NCI-H345 treated with DMSO at 0.1 percent for 48 hours (cell line): ENCODE measurements around the gene BPTF.
A peak's percentile ranks its signal among the peaks of the same experiment; 100 is the strongest.
"Not testable (repeated sequence)": the region's sequence is repeated elsewhere in the genome, so short reads cannot be mapped to it uniquely, and the experiment has no call there.

Experiments
- DNase-seq: peaks from one replicate; lab custom pipeline; 2025; ENCODE audit not compliant: unreplicated experiment; lab: John Stamatoyannopoulos, UW

Gene BPTF

DNA sequence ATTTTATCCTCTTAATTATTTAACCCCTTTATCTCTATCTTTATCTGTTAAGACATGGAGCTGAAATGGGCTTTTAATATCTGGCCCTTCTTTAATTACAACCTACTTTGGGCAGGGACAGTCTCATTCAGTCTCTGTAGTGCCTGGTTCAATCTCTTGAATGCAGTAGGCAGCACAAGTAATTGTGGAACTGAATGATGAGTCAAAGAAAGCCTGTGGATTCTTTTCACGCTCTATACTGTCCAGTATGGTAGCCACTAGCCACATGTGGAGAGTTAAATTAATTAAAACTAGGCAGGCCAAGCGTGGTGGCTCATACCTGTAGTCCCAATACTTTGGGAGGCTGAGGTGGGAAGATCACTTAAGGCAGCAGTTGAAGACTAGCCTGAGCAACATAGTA, 9.3 kb downstream of the BPTF start:
- no peak for DNase-seq

DNA sequence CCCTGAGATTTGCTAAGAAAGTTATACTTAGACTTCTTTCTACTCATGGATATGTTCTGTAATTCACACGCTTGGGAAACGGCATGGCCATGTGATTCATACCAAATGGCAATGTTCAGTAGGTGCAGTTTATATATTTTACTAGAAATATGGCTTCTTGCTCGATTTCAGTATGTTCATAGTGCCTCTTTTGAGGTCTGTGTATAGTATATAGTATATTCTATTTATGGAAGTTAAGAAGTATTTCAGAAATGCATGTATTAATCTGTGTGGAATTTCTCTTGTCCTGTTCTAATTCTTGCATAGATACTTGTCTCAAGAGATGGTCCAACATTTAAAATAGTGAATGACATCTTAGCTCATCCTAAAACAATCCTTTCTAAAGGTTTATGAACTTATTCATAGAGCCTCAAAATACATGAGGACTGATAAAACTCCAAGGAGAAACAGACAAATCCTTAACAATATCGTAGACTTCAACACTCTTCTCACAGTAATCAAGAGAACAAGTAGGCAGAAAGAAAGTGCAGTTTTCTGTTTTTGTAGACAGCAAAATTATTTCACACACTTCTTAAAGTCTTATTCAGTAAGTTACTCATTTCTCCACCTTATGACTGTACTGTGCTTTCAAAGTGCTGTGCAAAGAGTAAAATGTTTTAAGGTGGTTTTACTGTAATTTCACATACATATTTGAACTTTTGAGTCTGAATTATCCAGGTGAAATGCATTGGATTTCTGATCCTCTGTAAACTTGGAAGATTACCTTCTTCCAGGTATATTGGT, 11.1 kb downstream of the BPTF start:
- DNase-seq: no peak

DNA sequence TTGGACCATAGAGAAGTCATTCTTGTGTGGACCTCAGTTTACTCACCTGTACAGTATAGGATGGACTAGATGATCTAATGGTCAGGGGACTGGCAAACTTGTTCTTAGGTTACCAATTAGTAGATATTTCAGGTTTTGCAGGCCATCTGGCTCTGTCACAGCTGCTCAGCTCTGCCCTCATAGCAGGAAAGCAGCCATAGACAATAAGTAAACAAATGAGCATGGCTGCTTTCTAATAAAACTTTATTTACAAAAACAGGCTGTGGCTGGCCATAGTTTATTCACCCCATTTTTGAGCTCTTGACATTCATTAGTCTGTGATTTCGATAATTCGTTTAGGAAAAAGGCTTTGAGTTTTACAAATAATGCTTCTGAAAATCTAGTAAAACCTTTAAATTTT, 12.7 kb downstream of the BPTF start:
- no peak for DNase-seq

DNA sequence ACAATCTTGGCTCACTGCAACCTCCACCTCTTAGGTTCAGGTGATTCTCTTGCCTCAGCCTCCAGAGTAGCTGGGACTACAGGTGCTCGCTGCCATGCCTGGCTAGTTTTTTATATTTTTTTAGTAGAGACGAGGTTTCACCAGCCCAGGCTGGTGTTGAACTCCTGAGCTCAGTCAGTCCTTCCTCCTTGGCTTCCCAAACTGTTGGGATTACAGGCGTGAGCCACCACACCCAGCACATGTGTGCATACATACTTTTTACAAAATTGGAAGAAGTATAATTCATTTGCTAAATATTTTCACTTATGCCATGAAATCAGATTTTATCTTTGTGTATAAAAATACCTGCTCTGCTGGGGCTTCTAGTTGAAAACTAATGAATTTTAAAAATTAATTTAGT, 13.2 kb downstream of the BPTF start:
- DNase-seq: no peak

DNA sequence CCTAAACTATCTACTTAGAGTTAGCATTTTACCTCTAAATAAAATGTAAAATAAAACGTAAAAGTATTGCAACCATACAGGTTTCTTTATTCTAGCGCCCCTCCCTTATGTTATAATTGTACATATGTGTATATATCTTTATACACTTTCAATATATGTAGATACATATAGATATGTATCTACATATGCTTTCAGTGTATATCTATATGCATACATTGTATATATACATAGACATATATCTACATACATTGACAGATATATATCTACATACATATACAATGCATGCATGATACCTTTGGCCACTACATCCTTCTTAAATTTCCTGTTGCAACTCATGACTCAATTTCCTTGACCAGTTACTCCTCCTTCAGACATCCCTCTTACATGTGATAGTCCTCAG, 16.7 kb downstream of the BPTF start:
- no peak for DNase-seq

DNA sequence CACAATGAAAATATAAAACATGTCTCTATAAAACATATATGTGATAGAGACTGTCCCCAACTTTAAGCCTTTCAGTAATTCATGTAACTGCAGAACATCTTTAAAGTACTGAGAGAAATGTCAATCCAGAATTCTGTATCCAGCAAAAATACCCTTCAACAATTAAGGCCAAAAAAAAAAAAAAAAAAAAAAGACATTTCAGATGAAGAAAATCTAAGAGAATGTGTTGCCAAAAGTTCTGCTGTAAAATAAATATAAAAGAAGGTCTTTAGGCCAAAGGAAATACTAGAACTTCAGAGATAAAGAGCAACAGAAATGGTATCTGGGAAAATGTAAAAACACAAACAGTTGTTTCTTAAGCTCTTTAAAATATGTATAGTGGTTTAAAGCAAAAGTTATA, 17.3 kb downstream of the BPTF start:
- DNase-seq: no peak

DNA sequence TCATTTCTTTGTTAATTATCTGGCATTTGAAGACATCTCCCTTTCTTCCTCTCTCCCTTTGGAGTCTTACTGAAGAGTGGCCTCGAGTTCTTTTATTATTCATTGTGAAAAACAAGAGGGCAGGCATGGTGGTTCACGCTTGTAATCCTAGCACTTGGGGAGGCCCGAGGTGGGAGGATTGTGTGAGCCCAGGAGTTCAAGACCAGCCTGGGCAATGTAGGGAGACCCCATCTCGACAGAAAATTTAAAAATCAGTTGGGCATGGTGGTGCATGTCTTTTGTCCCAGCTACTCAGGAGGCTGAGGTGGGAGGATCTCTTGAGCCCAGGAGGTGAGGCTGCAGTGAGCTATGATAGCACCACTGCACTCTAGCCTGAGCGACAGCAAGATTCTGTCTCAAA, 20.1 kb downstream of the BPTF start:
- DNase-seq: no peak

DNA sequence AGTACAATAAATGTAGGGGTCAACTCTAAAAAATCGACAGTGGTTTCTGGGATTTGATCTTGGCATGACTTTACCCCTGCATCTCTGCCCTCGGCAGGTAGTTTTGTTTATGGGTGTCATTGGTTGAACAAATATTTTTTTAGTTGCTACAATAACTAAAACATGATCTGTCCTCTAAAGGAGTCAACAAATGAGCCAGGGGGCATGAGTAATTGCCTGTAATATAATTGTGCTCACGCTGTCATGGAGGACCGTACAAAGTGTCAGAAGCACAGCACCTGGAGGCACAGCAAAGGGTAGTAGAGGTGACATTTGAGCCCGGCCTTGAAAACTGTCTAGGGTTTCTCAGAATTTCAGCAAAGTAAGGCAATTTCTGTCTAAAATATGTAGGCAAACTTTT, 22.9 kb downstream of the BPTF start:
- peak; percentile 2 for DNase-seq

DNA sequence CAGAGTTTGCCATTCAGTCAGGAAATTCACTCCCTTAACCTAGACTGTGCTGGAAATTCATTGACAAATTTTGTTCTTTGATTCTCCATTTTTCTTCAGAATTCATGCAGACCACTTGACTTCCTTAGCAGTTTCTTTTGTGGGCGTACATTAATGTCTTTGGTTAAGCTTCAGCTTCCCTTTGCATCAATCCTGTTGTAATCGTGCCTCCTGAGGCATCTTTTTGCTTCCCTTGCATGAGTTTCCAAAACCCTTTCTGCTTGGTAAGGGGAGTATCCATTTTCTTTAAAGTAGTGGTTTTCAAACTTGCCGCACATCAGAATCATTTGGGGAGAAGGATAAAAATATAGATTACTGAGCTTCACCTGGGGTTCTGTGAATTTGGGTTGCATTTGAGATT, 23.5 kb downstream of the BPTF start:
- DNase-seq: not testable (repeated sequence)

DNA sequence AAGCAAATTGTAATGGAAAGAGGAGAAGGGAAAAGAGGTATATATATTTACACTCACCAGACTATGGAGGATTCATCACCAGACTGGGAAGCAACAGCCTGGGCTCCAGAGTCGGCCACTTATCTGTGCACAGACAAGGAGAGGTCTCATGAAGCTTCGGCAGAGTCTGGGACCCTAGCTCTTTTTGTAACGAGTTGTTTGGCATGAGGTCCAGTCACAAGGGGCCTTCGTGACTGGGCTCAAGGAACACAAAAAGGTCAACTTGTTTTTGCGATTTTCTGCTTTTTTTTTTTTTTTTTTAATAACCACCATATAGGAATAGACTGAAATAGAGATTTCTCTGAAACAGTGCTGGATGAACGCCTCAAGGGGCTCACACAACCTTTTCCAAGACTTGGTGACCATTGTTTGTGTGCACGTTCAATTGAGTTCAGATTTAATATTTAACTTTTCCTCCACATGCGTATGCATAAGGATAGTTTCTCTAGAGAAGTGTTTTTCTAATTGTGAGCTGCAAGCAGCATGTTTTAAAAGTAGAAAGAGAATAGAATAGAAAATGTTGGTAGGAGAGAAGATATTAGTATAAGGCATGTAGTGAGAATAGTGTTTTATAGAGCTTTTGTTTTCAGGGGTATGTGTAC, 25.8 kb downstream of the BPTF start:
- no peak for DNase-seq

DNA sequence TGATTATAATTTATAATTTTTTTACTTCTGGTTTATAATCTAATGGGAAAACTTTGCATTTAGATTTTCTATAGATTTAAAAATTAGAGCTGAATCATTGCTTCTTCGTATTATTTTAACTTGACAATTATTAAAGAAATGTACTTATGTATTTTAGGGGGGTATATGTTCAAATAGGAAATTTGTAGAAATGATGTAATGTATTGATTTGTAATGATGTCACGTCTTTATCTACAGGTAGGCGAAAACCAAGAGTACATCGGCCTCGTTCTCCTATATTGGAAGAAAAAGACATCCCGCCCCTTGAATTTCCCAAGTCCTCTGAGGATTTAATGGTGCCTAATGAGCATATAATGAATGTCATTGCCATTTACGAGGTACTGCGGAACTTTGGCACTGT, 28.4 kb downstream of the BPTF start:
- no peak for DNase-seq

DNA sequence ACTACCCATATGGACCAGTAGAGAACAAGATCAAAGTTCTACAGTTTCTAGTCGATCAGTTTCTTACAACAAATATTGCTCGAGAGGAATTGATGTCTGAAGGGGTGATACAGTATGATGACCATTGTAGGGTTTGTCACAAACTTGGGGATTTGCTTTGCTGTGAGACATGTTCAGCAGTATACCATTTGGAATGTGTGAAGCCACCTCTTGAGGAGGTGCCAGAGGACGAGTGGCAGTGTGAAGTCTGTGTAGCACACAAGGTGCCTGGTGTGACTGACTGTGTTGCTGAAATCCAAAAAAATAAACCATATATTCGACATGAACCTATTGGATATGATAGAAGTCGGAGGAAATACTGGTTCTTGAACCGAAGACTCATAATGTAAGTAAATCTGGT, 29.1 kb downstream of the BPTF start:
- no peak for DNase-seq

DNA sequence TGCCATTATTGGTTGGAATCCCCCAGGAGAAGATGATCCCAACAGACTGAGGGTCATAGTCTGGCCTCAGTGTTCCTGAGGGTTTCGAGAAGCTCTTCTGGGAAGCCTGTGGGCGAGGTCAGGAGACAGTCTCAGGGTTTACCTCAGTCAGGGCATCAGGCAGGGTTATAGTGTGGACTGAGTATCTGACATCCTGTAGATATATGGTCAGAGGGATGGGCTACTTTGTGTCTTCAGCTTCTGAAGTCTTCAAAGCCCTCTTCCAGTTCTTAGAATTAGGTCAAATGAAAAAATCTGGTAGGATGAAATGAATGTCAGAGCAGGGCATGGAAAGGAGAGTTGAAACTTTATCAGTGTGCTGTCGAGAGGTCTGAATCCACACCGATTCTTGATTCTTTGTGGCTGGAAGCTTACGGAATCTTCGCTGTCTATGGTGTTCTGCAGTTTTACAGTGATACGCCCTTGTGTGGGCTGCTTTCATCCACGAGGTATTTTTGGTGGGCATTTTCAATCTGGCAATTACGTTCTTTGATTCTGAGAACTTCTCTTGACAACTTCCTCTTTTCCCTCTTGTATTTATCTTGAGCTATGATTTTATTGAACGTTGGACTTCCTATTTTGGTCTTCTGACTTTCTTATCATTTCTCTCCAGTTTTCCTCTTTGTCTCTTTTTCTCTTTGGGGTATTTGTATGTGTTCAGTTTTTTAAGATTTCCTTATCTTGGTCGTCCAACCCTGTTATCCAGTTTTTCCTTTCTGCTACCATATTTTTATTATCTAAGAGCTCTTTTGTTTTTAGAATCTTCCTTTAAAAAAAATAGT, 30.4 kb downstream of the BPTF start:
- DNase-seq: no peak

DNA sequence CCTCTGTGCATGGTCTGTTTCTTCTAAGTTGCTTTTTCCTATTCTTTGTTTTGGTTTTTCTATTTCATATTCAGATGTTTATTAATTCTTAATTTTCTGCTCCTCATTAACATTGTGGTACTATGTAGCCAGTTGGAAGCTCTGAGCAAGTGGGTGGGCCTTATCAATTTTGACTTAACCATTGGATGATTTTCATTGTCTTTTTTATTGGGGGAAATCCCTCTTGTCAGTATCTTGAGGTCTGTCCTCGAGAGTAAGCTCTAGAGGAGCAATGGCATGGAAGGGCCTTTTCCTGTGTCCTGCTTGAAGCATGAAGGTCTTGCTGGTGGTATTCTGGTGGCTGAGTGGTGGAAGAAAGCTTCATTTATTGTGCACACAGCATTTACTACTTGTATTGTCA, 31.1 kb downstream of the BPTF start:
- DNase-seq: not testable (repeated sequence)

DNA sequence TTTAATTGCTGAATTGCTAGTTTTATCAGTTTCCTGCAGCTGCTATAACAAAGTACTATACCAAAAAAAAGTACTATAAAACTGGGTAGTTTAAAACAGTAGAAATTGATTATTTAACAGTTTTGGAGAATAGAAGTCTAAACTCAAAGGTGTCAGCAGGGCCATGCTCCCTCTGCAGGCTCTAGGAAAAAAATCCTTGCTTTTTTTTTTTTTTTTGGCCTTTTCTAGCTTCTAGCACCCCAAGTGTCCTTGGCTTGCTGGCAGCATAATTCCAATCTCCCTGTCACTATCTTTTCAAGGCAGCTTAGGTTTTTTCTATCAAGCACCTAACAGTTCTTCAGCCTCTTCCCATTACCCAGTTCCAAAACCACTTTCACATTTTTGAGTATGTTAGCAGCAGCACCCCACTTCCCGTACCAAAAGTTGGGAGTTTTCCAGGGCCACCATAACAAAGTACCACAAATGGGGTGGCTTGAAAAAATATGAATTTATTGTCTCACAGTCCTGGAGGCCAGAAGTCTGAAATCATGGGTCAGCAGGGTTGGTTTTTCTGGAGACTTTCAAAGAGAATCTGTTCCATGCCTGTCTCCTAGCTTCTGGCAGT, 37.4 kb downstream of the BPTF start:
- no peak for DNase-seq

DNA sequence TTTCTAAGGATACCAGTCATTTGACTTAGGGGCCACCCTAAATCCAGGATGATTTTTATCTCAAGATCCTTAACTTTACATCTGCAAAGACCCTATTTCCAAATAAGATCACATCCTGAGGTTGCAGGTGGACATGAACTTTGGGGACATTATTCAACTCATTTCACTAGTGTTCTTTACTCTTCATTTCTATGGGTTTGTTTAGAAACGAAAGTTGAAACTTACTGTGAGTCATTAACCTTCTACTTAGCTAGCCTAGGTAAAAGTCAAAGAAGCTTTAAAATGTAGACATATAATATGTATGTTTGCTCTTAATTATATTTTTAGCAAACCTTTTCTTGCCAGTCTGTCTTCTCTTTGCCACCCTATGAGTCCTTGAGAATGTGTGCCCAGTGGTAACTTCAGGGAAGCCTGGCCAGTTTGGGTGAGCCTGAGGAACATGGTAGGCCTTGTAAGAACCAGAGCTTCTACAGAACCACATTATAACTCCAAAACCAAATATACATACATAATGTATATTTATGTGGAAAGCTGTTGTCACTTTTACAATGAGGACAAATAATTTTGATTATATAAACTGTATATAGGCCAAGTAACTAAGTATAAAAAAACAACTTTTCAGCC, 38.4 kb downstream of the BPTF start:
- no peak for DNase-seq

DNA sequence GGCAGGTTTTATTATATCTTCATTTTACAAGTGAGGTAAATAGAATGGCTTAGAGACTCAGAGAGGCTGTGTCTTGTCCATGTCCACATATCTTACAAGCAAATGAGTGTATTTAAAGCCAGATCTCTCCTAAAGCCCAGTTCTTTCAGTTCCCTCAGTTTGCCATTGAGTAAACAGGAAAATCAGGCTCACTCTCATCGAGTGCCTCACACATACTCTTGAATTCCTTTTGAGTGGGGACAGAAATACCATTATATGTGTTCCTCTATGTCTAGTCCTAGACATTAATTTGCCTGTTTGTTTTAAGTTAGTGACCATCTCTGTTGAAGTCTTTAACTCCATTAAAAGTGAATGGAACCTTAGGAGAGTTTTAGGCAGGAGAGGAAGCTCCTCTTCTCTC, 40.1 kb downstream of the BPTF start:
- DNase-seq: no peak

DNA sequence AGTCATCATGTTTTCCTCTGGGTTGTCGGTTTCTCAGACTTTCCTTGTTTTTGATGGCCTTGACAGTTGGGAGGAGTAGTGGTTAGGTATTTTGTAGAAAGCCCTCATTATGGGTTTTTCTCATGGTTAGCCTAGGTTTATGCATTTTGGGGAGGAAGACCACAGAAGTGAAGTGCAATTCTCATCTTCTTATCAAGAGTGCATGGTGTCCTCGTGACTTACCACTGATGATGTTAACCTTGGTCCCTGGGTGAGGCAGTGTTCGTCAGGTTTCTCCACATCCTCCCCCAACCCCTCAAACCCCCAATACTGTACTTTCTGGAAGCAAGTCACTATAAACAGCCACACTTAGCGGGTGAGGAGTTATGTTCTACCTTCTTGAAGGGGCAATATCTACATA, 42.3 kb downstream of the BPTF start:
- no peak for DNase-seq

DNA sequence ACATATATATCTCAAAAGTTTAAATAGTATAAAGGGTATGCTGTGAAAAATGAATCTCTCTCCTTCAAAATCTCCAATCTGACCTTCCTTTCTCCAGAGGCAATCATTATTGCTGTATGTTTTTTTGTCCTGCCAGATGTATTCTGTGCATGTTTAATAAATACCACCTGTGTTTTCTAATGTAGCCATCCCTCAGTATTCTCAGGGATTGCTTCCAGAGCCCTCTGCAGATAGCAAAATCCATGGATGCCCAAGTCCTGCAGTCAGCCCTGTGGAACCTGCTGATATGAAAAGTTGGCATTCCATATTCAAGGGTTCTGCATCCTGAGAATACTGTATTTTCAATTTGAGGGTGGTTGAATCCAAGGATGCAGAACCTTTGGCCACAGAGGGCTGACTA, 42.9 kb downstream of the BPTF start:
- no peak for DNase-seq

DNA sequence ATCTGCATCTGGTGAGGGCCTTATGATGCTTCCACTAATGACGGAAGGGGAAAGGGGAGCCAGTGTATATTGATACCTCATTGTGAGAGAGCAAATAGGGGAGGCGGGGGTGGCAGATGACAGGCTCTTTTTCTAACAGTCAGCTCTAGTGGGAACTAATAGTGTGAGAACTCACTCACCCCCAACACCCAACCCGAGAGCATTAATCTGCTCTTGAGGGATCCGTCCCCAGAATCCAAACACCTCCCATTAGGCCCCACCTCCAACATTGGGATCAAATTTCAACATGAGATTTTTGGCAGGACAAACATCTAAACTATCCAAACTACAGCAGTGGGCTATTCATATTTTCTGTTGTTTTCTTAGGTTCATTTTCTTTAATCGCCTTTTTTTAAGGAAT, 54.4 kb downstream of the BPTF start:
- DNase-seq: no peak

DNA sequence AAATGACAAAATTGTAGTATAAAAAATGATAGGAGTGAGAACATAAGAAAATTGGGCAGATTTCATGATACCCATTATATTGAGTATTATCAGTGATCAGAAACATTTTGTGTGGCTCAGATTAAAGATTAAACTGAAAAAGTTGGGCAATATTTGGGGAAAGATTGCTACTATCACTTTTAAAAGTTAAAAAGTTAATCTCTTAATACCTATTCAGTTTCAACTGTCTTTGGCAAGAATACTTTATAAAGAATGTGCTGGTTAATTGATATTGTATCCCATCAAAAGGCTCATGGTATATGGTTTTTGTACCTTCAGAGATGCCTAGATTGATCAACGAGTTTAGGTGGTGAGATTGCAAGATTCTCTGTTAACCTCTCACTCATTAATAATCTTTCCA, 55.8 kb downstream of the BPTF start:
- no peak for DNase-seq
